ENCODE data around the gene RTN4RL1. TPM values are rescaled to one million over a fixed set of nuclear protein-coding genes. Genes with fewer than 3 reads are reported as not detected.

The RTN4RL1 gene
- total RNA-seq, 1 experiment from 2014 or later = 0.80 TPM

- in situ Hi-C loops (cut with HindIII; ENCODE audit: low pct_unique_long_range_greater_than_20kb, low sequenced_read_pairs) = no loop called here
- Histone ChIP-seq H3K4me1 (ENCODE audit: control insufficient read depth, insufficient read depth, low read length) (no peaks in the 10 kb centered on the region), H3K4me3 (ENCODE audit: low read depth in 2 of 2, low read length in 2 of 2) (no peak overlapping the region), H3K27me3 (ENCODE audit: control insufficient read depth, insufficient read depth, low read length) (no peaks in the 10 kb centered on the region), H3K36me3 (ENCODE audit: control insufficient read depth, insufficient read depth, low read length) (no peaks in the 10 kb centered on the region), H3K9me3 (ENCODE audit: control insufficient read depth, insufficient read depth, low read depth, low read length) (no peaks in the 10 kb centered on the region), H3K27ac (ENCODE audit: low read length) (no peak overlapping the region)
- ChIA-PET CTCF (no interaction called here), POLR2A (no interaction called here)
- ATAC-seq (no peak), DNase-seq (ENCODE audit: low read depth, low spot score) (no peak)
- intact Hi-C loops (cut with micrococcal nuclease; ENCODE audit: unreplicated experiment) = no loop called here
- no peak for TF ChIP-seq TCF7L2 (IDR thresholded peaks at IDR 0.05; ENCODE audit: low read depth, low read length)
- TF ChIP-seq, protein P1, sequence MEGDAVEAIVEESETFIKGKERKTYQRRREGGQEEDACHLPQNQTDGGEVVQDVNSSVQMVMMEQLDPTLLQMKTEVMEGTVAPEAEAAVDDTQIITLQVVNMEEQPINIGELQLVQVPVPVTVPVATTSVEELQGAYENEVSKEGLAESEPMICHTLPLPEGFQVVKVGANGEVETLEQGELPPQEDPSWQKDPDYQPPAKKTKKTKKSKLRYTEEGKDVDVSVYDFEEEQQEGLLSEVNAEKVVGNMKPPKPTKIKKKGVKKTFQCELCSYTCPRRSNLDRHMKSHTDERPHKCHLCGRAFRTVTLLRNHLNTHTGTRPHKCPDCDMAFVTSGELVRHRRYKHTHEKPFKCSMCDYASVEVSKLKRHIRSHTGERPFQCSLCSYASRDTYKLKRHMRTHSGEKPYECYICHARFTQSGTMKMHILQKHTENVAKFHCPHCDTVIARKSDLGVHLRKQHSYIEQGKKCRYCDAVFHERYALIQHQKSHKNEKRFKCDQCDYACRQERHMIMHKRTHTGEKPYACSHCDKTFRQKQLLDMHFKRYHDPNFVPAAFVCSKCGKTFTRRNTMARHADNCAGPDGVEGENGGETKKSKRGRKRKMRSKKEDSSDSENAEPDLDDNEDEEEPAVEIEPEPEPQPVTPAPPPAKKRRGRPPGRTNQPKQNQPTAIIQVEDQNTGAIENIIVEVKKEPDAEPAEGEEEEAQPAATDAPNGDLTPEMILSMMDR (IDR thresholded peaks at IDR 0.05) = no peak
- no peak for TF ChIP-seq POLR2AphosphoS5 (IDR thresholded peaks at IDR 0.05; ENCODE audit: low read depth, low read length)
- BruUV-seq (replicated peaks) = no TSS peak
Observed at GRCh38 chr17:2060681-2061440, 35.7 kb upstream of the RTN4RL1 start.

- Histone ChIP-seq H3K27ac (ENCODE audit: low read length) (no peak overlapping the region), H3K36me3 (ENCODE audit: control insufficient read depth, insufficient read depth, low read length) (no peaks in the 10 kb centered on the region), H3K4me3 (ENCODE audit: low read depth in 2 of 2, low read length in 2 of 2) (no peak overlapping the region), H3K9me3 (ENCODE audit: control insufficient read depth, insufficient read depth, low read depth, low read length) (no peaks in the 10 kb centered on the region), H3K27me3 (ENCODE audit: control insufficient read depth, insufficient read depth, low read length) (no peaks in the 10 kb centered on the region), H3K4me1 (ENCODE audit: control insufficient read depth, insufficient read depth, low read length) (no peaks in the 10 kb centered on the region)
- BruUV-seq (replicated peaks) = no TSS peak
- ATAC-seq (no peak), DNase-seq (ENCODE audit: low read depth, low spot score) (no peak)
- intact Hi-C loops (cut with micrococcal nuclease; ENCODE audit: unreplicated experiment) = no loop called here
- ChIA-PET CTCF (interaction anchor here (0.6 kb wide), 1 partner anchor 188 kb away, joined by 3 read pairs; no protein-coding TSS in a partner anchor), POLR2A (interaction anchor here (0.6 kb wide), 1 partner anchor 12 kb away, joined by 3 read pairs; no protein-coding TSS in a partner anchor)
- TF ChIP-seq, protein P1 (IDR thresholded peaks at IDR 0.05) = no peak
- TF ChIP-seq TCF7L2 (IDR thresholded peaks at IDR 0.05; ENCODE audit: low read depth, low read length) = no peak
- TF ChIP-seq SIN3A (IDR thresholded peaks at IDR 0.05; ENCODE audit: borderline replicate concordance, insufficient read depth, low read depth, low read length) = no peak
- no peak for TF ChIP-seq REST (IDR thresholded peaks at IDR 0.05; ENCODE audit: insufficient read depth in 1 of 2, low read depth in 2 of 2, low read length in 1 of 2)
- TF ChIP-seq POLR2AphosphoS5 (IDR thresholded peaks at IDR 0.05; ENCODE audit: low read depth, low read length) = no peak
- in situ Hi-C loops (cut with HindIII; ENCODE audit: low pct_unique_long_range_greater_than_20kb, low sequenced_read_pairs) = no loop called here
Observed at GRCh38 chr17:2060385-2060658, 35.2 kb upstream of the RTN4RL1 start.

Data from Panc1 (cell line).